ENCODE measurements around the gene AMH.
"Not testable (repeated sequence)": the region's sequence is repeated elsewhere in the genome, so short reads cannot be mapped to it uniquely, and the experiment has no call there.

The AMH gene

GRCh38 chr19:2270423-2271233, 21.5 kb downstream of the AMH start:
- DNase-seq (ENCODE audit: low read depth), result peak; percentile 89

GRCh38 chr19:2271234-2272103, 22.3 kb downstream of the AMH start:
- DNase-seq (ENCODE audit: low read depth), result peak; percentile 93

GRCh38 chr19:2273356-2274184, 24.4 kb downstream of the AMH start:
- DNase-seq (ENCODE audit: low read depth), result peak; percentile 49

GRCh38 chr19:2274185-2274711, 25.1 kb downstream of the AMH start:
- DNase-seq (ENCODE audit: low read depth), result no peak

GRCh38 chr19:2274931-2275535, 25.9 kb downstream of the AMH start:
- DNase-seq (ENCODE audit: low read depth), result peak; percentile 59

- DNase-seq (ENCODE audit: low read depth), result no peak
Measured at GRCh38 chr19:2275588-2276428, 26.7 kb downstream of the AMH start.

- no peak for DNase-seq (ENCODE audit: low read depth)
Measured at GRCh38 chr19:2276429-2276986, 27.4 kb downstream of the AMH start.

GRCh38 chr19:2277138-2277537, 28.0 kb downstream of the AMH start:
- no peak for DNase-seq (ENCODE audit: low read depth)

GRCh38 chr19:2278459-2279158, 29.5 kb downstream of the AMH start:
- no peak for DNase-seq (ENCODE audit: low read depth)

- DNase-seq (ENCODE audit: low read depth), result no peak
Measured at GRCh38 chr19:2280633-2281264, 31.6 kb downstream of the AMH start.

- DNase-seq (ENCODE audit: low read depth), result not testable (repeated sequence)
Measured at GRCh38 chr19:2281265-2282061, 32.3 kb downstream of the AMH start.

- peak; percentile 53 for DNase-seq (ENCODE audit: low read depth)
Measured at GRCh38 chr19:2282062-2282861, 33.1 kb downstream of the AMH start, which contains the start of gene PEAK3. Gene PEAK3 (minus strand): TSS chr19:2282175. CDS start chr19:2280931, 1,244 bp downstream.

GRCh38 chr19:2282862-2283237, 33.7 kb downstream of the AMH start:
- DNase-seq (ENCODE audit: low read depth), result no peak

- DNase-seq (ENCODE audit: low read depth), result no peak
Measured at GRCh38 chr19:2283835-2284507, 34.8 kb downstream of the AMH start.

GRCh38 chr19:2286402-2287140, 37.4 kb downstream of the AMH start:
- no peak for DNase-seq (ENCODE audit: low read depth)

Measured in iris pigment epithelial cell (primary cell).